ENCODE results near the gene CD1D.

GRCh38 chr1:158186180-158186579 is 5.5 kb downstream of the CD1D start:
- TF ChIP-seq CTCF (IDR thresholded peaks at IDR 0.05; ENCODE audit: low read depth, low read length) (no peak), EZH2phosphoT487 (IDR thresholded peaks at IDR 0.05; ENCODE audit: low read depth) (no peak)
